GM18507 (cell line): ENCODE results near the gene CDSN.
"Not testable (repeated sequence)": the region's sequence is repeated elsewhere in the genome, so short reads cannot be mapped to it uniquely, and the experiment has no call there.

ENCODE experiments used
- DNase-seq: peaks from one replicate; pipeline ENCODE4 v3.0.0; 2011; ENCODE audit warnings: low read depth; ENCODE audit not compliant: insufficient read length; ENCODE audit errors: extremely low spot score
- FAIRE-seq: peaks from 2 replicates; lab custom pipeline; 2011; peaks lifted over from hg19 to GRCh38; lab: Jason Lieb, UNC

The CDSN gene

GRCh38 chr6:31092769-31093505 is 27.3 kb downstream of the CDSN start:
- DNase-seq (no peak), FAIRE-seq (no peak)

GRCh38 chr6:31092238-31092637 is 28.0 kb downstream of the CDSN start:
- DNase-seq (no peak), FAIRE-seq (no peak)

GRCh38 chr6:31091680-31092079 is 28.6 kb downstream of the CDSN start:
- DNase-seq (no peak), FAIRE-seq (no peak)

DNA sequence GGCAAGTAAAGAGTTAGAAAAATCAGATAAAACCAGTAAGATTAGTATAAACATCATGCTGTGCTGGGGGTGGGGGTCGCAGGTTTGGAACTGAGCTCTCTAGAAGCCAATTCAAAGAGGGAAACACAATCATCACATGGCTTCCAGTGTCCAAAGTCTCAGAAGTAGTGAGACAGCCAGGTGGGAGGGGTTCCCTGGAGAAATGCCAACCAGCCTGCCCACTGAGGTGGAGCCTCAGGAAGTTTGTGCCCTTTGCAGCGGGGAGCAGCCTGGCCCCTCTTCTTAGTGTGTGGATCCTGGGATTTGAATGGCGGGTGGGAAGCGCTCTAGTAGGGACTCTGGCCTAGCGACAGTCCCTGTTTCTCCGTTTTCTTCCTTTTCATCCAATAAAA is 29.3 kb downstream of the CDSN start:
- no peak for DNase-seq
- FAIRE-seq = no peak

- DNase-seq (no peak), FAIRE-seq (no peak)
These were observed 29.8 kb downstream of the CDSN start for GRCh38 chr6:31090275-31090972.

- FAIRE-seq = peak; percentile 69
- DNase-seq = peak; percentile 79
These were observed 32.7 kb downstream of the CDSN start for GRCh38 chr6:31087494-31088089.

DNA sequence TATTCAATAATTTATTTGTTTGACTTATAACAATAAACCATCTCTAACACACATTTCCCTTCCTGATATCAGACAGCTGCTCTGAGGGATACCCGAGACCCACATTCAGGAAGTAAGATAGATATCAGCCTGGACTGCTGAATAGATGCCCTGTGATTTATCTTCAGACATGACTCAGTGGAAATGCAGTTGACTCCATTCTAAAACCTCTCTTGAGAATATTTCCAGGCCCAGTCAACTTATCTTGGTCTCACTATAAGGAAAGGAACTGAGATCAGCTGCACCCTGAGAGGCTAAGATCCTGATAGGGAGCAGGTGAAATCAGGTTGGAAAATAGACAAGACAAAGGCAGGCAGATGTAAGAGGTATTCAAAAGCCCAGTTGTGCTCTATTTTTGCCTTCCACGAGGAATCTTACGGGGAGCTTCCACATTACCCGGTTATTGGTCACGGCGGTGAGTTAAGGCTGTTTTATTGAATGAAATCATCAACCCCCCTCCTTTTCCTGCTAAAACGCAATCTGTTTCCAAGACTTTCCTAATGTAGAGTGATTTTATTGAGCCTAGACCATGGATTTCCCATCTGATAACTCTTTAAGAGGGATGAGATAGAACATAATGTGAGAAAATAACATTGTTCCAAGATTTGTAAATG is 33.3 kb downstream of the CDSN start:
- no peak for FAIRE-seq

GRCh38 chr6:31083742-31084354 is 36.4 kb downstream of the CDSN start:
- FAIRE-seq = peak; percentile 15
- DNase-seq = no peak

More for the DNA sequence above, 33.3 kb downstream of the CDSN start:
- no peak for DNase-seq

- FAIRE-seq (no peak), DNase-seq (no peak)
These were observed 38.4 kb downstream of the CDSN start for GRCh38 chr6:31081872-31082271.

DNA sequence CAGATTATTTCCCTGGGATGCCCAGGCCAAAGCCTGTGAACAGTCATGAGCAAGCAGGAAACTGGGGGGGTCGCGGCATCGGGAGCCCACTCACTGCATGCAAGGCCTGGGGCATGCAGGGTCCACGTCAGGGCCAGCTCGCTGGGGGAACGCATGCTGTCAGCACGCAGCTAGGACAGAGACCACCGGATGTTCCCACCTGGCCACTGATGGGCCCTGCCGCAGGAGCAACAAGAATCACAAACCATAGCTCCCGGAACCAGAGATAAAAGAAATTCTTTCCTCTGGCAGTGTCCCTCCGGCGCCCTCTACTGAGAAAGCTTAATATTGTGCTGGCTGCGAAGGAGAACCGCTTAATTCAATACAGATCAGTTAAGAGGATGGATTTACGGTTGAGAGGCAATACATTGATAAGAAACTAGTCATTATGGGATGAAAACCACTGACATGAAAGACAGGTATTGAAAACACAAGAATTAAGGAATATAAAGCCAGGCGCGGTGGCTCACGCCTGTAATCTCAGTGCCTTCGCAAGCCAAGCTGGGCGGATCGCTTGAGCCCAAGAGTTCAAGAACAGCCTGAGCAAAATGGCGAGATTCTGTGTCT is 40.5 kb downstream of the CDSN start:
- DNase-seq = no peak
- peak; percentile 67 for FAIRE-seq

DNA sequence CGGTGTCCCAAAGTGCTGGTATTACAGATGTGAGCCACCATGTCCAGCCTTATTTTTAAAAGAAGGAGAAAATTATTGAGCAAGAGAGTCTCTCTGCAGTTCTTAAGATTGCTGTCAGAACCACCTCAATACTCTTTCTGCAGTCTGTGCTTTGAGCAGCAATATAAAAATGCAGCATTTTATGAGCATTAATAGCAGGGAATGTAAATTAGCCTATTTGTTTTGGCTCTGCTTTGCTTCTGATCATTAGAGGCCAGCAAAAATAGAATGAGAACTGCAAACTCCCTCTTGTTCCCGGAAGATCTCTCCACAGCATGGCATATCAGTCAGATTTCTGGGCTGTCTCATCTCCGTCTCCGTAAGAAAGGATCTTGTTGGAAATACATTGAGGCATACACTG is 43.6 kb downstream of the CDSN start:
- no peak for FAIRE-seq
- no peak for DNase-seq

GRCh38 chr6:31075528-31075927 is 44.7 kb downstream of the CDSN start:
- no peak for DNase-seq
- FAIRE-seq = no peak

DNA sequence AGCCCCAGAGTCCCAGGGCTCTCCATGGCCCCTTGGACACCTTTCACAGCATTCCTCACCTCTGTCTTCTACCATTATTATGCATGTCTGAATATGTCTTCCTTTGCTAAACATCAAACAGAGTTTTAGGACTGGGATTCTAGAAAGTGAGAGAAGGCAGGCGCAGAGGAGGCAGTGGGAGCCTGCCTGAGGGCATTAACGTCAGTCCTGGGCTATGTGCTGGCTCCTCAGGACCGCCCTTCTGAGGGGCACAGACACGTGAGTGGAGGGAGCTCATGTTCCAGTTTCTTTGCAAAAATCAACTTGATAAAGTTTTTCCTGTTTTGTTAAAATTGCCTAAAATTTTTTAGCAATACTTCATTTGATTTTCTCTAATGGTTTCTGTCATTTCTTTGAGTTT is 45.8 kb downstream of the CDSN start:
- FAIRE-seq (no peak), DNase-seq (no peak)

DNA sequence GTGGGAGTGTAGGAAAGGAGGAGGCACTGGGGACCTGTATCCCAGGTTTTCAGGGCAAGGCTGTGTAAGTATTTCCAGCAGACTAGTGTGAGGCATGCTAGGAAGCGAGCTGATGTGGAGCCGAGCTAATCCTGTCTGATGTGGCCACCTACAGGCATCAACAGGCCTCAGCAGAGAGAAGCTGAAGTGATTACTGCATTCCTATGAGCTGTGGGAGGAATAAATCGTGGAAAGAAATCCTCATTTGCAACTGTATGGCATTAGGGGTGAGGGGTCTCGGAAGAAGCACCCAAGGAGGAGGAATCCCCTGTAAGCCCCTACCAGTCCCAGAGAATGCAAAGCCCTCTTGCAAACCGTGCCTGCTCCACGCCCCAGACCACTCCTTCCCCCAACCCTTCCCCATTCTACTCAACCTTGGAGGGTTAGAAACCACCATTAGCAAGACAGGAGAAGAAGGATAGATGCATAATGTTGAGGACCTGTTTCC is 49.5 kb downstream of the CDSN start:
- DNase-seq = no peak

DNA sequence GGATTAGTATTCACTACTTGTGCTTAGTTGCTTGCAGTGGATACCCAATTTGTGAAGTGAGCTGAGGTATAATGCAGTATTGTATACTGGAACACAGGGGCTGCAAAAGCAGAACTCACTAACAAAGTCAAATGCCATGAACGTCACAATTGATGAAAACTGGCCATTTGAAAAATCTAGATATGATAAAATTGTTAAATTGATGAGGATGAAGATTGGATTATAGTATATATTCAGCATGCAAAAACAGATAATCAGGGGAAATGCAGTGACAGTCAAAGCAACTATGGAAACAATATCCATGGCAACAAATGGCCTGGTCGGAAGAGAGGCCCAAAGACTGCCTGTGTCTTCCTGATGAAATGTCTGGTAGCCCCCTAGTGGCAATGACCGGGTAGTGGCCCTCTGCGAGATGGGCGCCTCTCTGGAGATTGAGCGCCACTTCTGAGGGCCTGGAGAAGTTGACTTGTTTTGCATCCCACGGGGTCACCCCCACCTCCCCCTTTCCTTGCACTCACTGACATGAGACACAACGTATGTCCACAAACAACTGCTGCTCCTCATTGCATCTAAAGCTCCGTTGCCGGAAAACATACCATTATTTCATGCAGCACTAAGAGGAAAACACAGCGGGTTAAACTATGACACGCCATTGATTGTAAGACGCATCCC is 51.4 kb downstream of the CDSN start:
- FAIRE-seq (peak; percentile 85), DNase-seq (peak; percentile 54)

More for the DNA sequence above, 49.5 kb downstream of the CDSN start:
- no peak for FAIRE-seq

DNA sequence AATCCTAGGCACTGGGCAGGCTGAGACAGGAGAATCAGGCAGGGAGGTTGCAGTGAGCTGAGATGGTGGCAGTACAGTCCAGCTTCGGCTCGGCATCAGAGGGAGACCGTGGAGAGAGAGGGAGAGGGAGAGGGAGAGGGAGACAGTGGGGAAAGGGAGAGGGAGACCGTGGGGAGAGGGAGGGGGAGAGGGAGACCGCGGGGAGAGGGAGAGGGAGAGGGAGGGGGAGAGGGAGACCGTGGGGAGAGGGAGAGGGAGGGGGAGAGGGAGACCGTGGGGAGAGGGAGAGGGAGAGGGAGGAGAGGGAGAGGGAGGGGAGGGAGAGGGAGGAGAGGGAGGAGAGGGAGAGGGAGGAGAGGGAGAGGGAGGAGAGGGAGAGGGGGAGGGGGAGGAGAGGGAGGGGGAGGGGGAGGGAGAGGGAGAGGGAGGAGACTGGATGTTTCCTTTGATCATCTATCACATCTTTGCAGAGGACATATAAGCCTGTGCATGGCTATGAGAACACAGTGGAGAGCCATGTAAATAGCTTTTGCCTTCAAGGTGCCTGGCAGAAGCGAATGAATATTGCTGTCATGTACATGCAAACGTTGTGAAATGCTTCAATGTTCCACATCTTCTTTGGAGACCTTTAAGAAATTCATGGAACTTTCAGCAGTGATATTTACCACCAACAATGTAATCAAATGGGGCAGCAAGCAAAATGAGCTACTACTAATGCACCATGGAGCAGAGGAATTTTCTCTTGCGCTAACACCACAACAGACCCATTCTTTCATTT is 52.2 kb downstream of the CDSN start:
- FAIRE-seq, DNase-seq: not testable (repeated sequence)

DNA sequence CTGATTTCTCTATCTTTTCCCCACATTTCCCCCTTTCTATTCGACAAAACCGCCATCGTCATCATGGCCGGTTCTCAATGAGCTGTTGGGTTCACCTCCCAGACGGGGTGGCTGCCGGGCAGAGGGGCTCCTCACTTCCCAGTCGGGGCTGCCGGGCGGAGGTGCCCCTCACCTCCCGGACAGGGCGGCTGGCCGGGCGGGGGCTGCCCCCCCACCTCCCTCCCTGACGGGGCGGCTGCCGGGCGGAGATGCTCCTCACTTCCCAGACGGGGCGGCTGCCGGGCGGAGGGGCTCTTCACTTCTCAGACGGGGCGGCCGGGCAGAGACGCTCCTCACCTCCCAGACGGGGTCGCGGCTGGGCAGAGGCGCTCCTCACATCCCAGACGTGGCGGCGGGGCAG is 53.2 kb downstream of the CDSN start:
- FAIRE-seq, DNase-seq: not testable (repeated sequence)

GRCh38 chr6:31065556-31065955 is 54.7 kb downstream of the CDSN start:
- no peak for FAIRE-seq

More at GRCh38 chr6:31065556-31065955, 54.7 kb downstream of the CDSN start:
- DNase-seq = no peak
